ENCODE results near the gene ANAPC7.
"Not testable (repeated sequence)": the region's sequence is repeated elsewhere in the genome, so short reads cannot be mapped to it uniquely, and the experiment has no call there.

Gene ANAPC7

DNA sequence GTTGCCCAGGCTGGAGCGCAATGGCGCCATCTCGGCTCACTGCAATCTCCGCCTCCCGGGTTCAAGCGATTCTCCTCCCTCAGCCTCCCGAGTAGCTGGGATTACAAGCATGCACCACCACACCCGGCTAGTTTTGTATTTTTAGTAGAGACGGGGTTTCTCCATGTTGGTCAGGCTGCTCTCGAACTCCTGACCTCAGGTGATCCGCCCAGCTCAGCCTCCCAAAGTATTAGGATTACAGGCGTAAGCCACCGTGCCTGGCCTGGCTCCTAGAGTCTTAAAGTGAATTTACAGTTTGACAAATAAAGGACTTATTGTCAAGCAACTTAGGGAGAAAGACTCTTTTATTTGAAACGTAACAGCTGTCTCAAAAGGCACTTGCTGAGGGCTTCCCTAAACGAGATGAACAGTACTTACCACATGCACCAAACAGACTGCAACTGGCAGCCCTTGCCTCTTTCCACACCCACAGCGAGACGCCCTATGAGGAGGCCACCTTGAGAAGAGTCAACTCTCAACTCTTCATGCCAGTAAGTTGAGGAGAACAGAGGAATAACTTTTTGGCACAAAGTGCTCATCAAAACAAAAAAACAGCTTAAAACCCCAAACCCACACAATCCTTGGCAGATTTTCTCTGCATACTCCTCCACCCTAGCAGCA lies 25.2 kb downstream of the ANAPC7 start:
- in situ Hi-C loops (cut with MboI; ENCODE audit: low sequenced_read_pairs): not testable (repeated sequence)

DNA sequence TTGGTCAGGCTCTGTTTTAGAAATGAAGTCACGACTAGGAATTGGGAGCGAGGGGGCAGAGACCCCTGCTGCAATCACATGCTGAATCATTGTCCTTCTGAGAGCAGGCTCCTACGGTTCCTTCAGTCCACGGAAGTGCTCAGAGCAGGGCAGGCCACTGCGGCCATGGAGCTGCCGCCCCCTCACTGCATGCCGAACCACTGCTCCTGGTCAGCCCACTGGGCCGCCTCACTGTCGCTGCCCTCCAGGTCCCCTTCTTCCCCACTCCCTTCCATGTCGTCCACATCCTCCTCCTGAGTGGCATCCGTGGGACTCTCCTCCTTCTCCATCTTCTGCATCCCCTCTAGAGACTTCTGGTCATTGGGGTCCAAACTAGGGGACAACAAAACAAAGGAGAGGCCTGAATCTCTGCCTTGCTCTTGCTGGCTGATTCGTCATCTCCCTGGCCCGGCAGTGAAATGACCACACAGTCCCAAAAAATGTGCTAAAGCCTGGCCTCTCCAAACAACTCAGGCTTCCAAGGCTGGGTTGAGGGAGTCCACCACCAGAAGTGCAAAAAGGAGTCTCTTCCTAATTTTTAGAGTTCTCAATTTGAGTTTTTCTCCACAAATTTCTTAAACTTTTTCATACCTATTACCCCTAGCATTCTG lies 29.4 kb downstream of the ANAPC7 start:
- in situ Hi-C loops (cut with MboI; ENCODE audit: low sequenced_read_pairs): no loop called here

DNA sequence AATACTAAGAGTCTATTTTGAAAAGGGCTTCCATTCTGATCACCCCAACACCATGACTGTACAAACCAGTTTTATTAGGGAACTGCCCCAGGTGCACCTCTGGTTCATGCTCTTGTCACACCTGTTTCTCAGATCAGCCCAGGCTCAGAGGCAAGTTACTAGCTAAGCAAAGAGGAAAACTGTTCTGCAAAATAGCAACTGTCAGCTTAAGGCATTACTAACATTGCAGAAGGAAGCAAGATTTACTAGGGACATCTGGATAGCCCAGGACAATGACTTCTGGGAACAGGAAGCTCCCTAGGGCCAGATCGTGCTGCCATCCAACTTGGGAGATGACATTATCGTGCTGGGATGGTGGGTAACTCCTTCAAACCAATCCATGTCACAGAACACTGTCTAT lies 30.1 kb downstream of the ANAPC7 start:
- in situ Hi-C loops (cut with MboI; ENCODE audit: low sequenced_read_pairs): no loop called here

DNA sequence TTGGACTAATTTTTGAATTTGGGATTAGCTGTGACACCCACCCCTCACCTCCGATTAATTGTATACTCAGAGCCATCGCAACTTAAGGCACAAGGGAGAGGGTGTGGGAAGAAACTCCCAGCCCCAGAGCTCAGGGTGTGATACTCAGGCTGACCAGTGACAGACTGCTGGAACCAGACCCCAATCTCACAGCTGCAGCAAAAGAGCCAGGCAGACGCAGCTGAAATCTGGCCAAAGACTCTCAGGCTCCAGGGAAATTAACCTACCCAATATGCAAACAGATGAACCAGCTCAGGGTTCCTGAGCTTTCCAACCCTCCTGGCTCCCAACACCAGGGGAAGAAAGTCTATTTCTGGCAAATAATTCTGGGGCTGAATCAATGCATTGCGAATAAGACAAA lies 30.5 kb downstream of the ANAPC7 start:
- in situ Hi-C loops (cut with MboI; ENCODE audit: low sequenced_read_pairs): no loop called here

DNA sequence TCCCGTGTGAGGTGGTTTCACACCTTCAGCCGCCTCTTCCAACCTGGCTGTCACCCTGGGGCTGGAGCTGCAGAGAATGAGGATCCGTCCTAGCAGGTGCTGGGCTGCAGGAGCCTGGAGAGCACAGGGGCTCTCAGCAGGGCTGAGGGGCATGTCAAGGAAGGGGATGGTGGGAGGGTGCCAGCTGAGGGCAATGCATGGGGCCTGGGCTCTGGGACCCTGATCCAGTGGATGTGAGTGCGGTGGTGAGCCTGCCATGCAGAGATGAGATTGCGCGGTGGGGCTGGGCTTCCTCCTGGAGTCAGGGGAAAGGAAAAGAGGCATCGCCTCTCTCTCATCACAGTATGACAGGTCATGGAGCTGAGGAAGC lies 31.5 kb downstream of the ANAPC7 start:
- in situ Hi-C loops (cut with MboI; ENCODE audit: low sequenced_read_pairs): no loop called here

DNA sequence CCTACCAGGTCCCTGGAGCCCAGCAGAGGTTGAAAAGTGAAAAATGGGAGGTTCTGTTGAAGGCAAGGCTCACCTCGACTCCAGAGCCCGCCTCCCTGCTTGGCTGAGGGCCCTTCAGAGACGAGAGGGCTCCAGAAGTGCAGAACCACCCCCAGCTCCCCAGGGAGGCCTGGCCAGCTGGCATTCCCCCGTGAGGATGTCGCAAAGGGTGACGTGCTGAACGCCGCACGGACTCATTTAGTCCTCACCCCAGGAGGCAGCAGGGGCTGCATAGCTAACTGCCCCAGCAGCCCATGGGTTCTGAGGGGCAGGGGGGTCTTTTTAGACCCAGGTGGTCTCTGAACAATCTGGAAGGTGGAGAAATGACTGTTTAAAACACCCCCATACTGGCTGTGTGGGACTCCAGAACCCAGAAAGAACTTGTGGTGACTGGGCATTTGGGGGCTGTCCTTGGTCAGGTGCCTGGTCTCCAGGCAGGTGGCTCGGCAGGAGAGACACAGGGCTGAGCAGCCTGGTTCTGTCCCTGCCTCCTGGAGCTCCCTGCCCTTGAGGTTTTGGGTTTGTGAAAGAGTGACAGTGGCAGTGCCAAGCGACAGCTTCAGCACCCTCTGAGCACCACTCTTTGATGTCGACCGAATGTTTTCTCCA lies 32.0 kb downstream of the ANAPC7 start:
- in situ Hi-C loops (cut with MboI; ENCODE audit: low sequenced_read_pairs): no loop called here

DNA sequence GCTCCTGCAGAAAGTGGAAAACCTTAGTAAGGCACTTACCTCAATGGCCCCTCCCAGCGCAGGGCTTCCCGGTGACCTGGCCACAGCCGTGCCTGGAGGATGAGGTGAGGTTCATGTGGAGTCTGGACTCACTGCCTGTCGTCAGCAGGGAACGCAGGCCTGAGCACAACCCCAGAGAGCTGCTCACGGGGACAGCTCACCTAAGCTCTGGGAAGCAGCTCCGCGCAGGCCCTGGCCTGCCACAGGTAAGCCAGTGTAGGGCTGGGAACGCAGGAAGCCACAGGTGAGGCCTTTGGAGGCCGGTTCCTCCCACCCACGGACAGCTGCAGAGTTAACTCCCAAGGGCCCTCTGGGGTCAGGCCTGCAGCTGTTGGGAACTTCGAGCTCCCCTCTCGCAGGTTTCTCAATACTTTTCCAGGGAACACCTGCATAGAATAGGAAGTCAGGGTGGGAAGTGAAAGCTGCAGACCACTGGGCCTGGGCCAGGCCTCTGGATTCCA lies 32.7 kb downstream of the ANAPC7 start:
- in situ Hi-C loops (cut with MboI; ENCODE audit: low sequenced_read_pairs): no loop called here

DNA sequence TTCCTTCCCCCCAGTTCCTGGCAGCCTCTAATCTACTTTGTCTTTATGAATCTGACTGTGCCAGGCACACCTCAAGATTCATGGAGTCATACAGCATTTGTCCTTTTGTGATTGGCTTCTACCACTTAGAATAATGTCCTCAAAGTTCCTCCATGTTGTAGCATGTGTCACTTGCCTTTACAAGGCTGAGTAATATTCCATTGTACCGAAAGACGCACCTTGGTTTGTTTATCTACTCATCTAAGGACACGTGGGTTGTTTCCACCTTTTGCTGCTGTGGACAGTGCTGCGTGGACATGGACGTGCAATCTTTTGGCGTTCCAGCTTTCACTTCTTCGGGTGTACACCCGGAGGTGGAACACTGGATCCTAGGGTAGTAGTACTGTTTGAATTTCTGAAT lies 33.5 kb downstream of the ANAPC7 start:
- in situ Hi-C loops (cut with MboI; ENCODE audit: low sequenced_read_pairs): no loop called here

DNA sequence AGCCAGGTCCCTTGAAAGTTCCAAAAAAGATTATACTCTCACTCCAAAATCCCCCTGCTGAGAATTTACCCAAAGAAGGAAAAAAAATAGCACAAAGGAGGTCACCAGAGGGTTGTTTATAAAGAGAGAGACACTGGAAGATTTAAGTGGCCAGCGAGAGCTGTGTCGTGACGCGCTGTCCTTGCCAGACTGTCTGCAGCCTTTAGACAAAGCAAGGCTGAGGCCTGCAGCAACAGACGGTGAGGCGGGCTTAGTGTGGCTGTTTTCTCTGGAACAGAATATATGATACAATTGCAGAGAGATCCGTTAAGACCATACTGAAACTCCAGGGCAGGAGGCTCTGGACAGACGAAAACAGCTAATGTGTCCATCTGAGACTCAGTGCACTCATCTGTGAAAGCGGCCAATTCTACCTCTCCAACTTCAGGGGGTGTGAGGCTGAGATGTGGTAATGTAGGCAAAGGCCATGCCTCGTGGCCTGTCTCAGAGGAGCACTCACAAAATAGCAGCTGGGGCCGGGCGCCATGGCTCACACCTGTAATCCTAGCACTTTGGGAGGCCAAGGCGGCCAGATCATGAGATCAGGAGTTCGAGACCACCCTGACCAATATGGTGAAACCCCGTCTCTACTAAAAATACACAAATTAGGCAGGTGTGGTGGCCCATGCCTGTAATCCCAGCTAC lies 36.2 kb downstream of the ANAPC7 start:
- in situ Hi-C loops (cut with MboI; ENCODE audit: low sequenced_read_pairs): no loop called here

DNA sequence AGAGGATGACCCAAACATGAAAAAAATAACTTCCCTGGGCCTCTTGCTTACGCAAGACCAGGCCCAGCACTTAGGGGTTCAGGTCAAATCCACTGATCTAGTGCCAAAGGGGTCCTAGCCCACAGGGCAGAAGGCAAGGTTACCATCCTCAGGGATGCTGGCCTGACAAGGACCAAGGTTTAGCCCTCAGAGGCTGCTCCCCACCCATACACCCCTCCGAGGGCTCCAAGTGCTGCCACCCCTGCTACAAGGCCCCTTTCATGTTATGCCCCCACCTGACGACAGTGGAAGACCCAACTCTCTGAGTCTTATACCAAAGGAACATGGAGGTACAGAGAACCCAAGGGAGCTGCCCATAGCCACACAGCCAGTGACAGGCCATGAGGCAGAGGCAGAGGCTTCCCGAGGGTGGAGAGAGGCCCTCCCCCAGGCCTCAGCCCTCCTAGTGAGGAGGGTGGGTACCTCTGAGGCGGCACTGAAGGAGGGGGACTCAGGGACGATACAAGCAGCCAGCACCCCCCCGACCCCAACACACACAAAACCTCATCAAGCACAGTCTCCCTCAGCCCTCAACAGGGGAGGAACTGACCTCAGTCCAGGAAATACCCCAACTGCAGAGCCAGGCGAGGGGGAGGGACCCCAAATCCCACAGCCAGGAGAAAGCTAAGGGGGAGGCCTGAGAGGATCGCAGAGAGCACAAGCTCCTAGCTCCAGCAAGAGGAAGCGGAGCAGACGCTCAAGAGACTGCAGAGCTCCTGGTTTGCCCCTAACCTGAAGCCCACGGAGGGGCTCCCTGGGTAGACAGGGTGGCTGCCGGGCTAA lies 37.0 kb downstream of the ANAPC7 start:
- in situ Hi-C loops (cut with MboI; ENCODE audit: low sequenced_read_pairs): no loop called here

DNA sequence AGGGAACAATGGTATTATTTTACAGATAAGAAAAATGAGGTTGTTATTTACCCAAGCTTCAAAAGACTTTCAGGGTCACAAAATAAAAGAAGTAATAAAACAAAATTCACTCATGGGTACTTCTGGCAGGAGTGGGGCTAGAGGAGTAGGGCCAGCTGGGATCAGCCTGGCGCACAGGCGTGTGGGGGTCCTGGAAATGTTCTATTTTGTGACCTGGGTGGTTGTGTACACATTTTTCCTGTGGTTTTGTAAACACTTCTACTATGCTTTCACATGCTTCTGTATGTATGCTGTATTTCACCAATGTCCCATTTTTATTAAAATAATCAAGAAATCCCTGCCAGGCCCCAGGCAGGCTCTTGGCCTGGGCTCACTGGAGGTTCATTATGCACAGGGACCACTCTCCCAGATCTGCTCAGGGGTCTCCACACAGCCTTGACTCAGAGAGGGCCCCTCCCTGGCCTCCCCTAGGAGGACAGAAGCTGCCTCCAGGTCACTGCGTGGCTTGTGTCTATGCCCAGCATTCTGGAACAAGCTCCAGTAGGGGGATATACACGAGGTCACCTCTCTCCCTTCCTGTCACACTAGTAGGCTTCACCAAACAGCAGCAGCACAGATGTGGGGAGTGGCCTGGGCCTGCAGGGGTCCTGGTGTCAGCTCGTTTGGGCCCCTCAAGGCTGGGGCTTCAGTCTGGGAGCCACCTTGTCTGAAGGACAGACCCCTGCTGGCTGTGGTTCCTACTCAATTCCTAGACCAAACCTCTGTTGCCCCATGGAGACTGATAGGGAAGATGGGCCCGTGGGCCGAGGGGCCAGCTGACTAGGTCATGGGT lies 37.8 kb downstream of the ANAPC7 start:
- in situ Hi-C loops (cut with MboI; ENCODE audit: low sequenced_read_pairs): no loop called here

DNA sequence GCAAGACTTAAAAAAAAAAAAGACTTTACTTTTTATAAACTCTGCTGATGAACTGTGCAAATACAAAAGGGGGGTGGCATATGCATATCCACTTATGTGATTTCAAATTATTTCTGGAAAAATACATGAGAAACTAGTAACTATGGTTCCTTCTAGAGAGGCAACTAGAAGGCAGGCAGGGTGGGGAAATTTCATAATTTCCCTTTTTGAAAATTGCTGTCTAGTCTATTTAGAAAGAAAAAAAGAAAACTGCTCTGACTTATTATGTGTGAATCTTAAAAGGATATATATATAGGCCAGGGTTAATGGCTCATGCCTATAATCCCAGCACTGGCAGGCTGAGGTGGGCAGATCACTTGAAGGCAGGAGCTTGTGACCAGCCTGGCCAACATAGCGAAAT lies 42.3 kb downstream of the ANAPC7 start:
- in situ Hi-C loops (cut with MboI; ENCODE audit: low sequenced_read_pairs): no loop called here

DNA sequence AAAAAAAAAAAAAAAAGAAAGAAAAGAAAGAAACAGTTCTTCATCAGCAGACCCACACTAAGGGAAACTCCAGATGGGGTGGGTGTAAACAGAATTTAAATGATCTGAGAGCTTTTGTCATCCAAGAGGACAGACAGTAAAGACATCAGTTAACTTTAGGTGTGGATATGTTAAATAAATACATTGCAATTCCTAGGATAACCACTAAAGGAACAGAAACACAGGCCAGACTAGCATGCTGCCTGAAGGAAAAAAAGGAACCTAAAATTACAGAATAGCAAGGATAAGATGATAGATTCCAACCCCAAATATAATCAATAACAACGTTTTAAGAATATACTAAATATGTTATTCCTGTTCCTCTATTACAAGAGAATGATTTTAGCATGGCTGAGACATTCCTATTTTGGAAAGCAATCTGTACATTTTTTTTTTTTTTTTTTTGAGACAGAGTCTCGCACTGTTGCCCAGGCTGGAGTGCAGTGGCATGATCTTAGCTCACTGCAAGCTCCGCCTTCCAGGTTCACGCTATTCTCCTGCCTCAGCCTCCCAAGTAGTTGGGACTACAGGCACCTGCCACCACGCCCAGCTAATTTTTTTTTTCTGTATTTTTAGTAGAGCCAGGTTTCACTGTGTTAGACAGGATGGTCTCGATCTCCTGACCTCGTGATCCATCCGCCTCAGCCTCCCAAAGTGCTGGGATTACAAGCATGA lies 45.0 kb downstream of the ANAPC7 start:
- in situ Hi-C loops (cut with MboI; ENCODE audit: low sequenced_read_pairs): not testable (repeated sequence)

DNA sequence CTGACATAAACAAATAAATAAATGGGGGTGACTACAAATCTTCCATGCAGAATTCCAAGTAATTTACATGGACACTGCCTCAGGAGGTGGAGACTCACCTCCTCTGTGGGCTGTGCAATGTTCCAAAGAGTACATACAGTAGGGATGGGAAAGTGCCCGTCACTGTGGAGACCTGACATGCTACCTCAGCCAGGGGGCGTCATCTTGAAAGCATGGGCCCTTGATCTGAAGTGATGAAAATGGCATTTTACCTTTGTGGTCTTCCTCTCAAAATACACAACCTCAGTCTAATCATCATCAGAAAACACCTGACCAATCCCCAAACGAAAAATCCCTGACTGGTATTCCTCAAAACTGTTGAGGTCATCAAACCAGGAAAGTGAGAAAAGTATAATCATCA lies 48.4 kb downstream of the ANAPC7 start:
- in situ Hi-C loops (cut with MboI; ENCODE audit: low sequenced_read_pairs): no loop called here

DNA sequence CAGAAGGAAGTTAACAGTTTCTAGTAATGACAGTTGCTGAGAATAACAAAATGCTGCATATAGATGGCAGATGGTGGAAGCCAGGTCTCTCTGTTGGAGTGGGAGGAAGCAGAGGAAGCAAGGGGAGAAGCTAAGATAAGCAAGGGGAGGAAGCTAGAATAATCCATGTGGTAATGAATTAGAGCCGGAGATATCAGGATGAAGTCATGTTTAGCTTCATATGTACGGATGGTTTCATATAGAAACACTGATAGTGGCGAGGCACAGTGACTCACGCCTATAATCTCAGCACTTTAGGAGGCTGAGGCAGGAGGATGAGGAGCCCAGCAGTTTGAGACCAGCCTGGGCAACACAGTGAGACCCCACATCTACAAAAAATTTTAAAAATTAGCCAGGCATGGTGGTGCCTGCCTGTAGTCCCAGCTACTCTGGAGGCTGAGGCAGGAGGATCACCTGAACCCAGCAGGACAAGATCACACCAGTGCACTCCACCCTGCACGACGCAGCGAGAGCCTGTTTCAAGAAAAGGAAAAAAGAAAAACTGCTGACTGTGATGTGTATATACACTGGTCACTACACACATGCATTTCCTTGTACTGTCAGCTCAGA lies 49.2 kb downstream of the ANAPC7 start:
- in situ Hi-C loops (cut with MboI; ENCODE audit: low sequenced_read_pairs): no loop called here

DNA sequence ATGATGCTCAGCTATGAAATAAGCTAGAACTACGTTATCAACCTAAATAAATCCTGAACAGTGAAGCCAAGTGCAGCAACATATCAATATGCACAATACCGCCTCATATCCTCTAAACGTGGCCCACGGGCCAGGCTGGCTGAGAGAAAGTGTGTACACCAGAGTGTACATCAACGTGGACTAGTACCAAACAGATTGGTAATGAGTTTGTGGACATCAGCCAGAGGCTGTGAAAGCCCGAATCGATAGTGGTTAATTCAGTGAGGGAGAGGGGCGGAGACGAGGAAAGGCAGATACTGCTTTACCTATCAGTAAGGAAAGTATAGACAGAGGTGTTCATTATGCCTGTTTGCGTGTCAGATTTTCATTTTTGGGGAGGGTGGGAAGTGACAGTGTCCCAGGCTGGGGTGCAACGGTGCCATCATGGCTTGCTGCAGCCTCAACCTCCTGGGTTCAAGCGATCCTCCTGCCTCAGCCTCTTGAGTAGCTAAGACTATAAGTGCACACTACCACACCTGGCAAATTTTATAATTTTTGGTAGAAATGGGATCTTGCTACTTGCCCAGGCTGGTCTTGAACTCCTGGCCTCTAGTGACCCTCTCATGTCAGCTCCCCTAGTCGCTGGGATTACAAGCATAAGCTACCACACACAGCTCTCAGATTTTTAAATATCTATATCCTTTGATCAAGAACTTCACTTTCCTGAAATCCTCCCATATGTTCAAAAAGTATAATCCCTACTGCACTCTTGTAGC lies 50.1 kb downstream of the ANAPC7 start:
- in situ Hi-C loops (cut with MboI; ENCODE audit: low sequenced_read_pairs): no loop called here

DNA sequence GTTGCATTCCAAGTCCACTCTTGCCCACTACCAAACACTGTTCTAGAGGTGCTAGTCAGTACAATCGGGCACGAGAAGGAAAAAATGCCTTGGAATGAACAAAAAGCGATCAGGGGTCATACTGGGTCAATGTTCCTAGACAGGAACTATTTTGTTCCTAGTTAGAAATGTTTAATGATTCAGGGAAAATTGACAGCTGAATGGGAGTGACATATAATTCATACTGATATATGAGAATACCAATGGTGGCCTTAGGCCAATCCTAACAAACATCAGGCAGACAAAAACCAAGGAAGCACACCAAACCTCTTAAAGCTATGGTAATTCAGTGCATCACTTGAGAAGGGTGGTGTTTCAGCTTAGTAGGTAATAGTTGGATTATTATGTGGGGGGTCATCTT lies 51.1 kb downstream of the ANAPC7 start:
- in situ Hi-C loops (cut with MboI; ENCODE audit: low sequenced_read_pairs): no loop called here

DNA sequence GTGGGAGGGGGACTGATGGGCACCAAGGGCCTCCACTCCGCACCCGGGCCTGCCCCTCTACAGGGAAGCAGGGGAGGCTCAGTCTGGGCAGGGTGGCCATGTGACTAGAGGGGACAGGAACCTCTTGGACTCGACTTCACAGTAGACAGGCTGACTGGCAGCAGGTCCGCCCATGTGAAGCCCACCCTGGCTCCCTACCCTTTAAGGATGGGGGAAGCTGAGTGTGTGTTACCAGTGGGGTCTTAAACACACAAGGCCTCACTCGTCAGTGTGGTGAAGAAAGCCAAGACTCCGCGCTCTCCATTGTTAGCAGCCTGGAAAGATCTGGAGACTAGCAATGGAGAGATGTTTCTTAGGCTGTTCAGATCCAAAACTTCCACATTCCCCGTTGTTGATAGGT lies 52.4 kb downstream of the ANAPC7 start:
- in situ Hi-C loops (cut with MboI; ENCODE audit: low sequenced_read_pairs): no loop called here
